ENCODE data around the gene PERP. TPM values are rescaled to one million over a fixed set of nuclear protein-coding genes. Genes with fewer than 3 reads are reported as not detected.

Gene PERP
- total and polyA plus RNA-seq, 2 of the 8 experiments (the other 6 are each of a cell fraction or from before 2014, with no cell fraction given), result 21.0 to 26.7 TPM

GRCh38 chr6:138063726-138064125, 43.5 kb downstream of the PERP start:
- no peak overlapping the region for H3K9ac ChIP-seq (replicated peaks in 1 of 4; ENCODE audit: extremely low read depth in 1 of 4, low read depth in 3 of 4, low read length in 3 of 4)
- no peaks in the 10 kb centered on the region for H3K9me3 ChIP-seq (ENCODE audit: insufficient read depth in 2 of 2, low read depth in 1 of 2, low read length in 1 of 2)
- no peak overlapping the region for H2BK5ac ChIP-seq (ENCODE audit: low read depth, low read length)
- no peak overlapping the region for H3K14ac ChIP-seq (ENCODE audit: insufficient read length)
- ChIA-PET CTCF (ENCODE audit: partially characterized antibody) (interaction anchor here (0.6 to 1.2 kb wide), 2 partner anchors 13 to 214 kb away, joined by 3 read pairs; no protein-coding TSS in a partner anchor), POLR2A (ENCODE audit: partially characterized antibody) (no interaction called here)
- no peaks in the 10 kb centered on the region for H3K4me1 ChIP-seq (replicated peaks in 1 of 4; ENCODE audit: control insufficient read depth in 3 of 4, insufficient read depth in 4 of 4, low read length in 3 of 4)
- no peak overlapping the region for H3K4me3 ChIP-seq (ENCODE audit: extremely low read depth in 1 of 4, insufficient read depth in 2 of 4, low read depth in 3 of 4, low read length in 4 of 4)
- no peak overlapping the region for H3K27ac ChIP-seq (ENCODE audit: low read depth, low read length)
- no peak overlapping the region for H3K4me2 ChIP-seq (ENCODE audit: insufficient read depth in 1 of 2, low read depth in 2 of 2, low read length in 2 of 2)
- no peak overlapping the region for H2BK12ac ChIP-seq (ENCODE audit: low read depth, low read length)
- H2BK120ac ChIP-seq (replicated peaks; ENCODE audit: low read depth, low read length), result no peak overlapping the region
- H3K79me1 ChIP-seq (ENCODE audit: low read depth, low read length), result no peaks in the 10 kb centered on the region
- DNase-seq (ENCODE audit: low read depth in 1 of 2, low spot score in 2 of 2) (no peak), FAIRE-seq (no peak)
- H3K36me3 ChIP-seq (ENCODE audit: control insufficient read depth in 2 of 4, insufficient read depth in 4 of 4, low read length in 3 of 4), result no peaks in the 10 kb centered on the region
- H4K8ac ChIP-seq (ENCODE audit: extremely low read depth, insufficient read depth, low read length), result no peak overlapping the region
- H4K20me1 ChIP-seq (replicated peaks in 1 of 2; ENCODE audit: control insufficient read depth in 1 of 2, insufficient read depth in 2 of 2, low read length in 2 of 2), result no peaks in the 10 kb centered on the region
- 94% methylated on average over 1 of the region's 2 CpGs; no CpG with 5 or more reads in 1 of the 2 experiments for WGBS, 2 experiments (ENCODE audit: extremely low coverage in 1 of 2, insufficient coverage in 1 of 2, insufficient read length in 1 of 2, insufficient replicate concordance in 2 of 2, low coverage in 1 of 2, low lambda C conversion rate in 2 of 2, missing lambda C conversion rate in 1 of 2)
- no peak overlapping the region for H2BK20ac ChIP-seq (ENCODE audit: low read length)
- H3K18ac ChIP-seq (ENCODE audit: extremely low read depth, low read length), result no peak overlapping the region
- H2AFZ ChIP-seq (ENCODE audit: low read length), result no peak overlapping the region
- H4K5ac ChIP-seq (ENCODE audit: insufficient read length, low read depth, low read length), result no peak overlapping the region
- no peaks in the 10 kb centered on the region for H3K79me2 ChIP-seq (ENCODE audit: control insufficient read depth in 1 of 2, insufficient read depth in 2 of 2, low read length in 2 of 2)
- H3K4ac ChIP-seq (replicated peaks; ENCODE audit: insufficient read length, low read depth, low read length), result no peak overlapping the region
- H3K23me2 ChIP-seq (ENCODE audit: low read depth, low read length), result no peaks in the 10 kb centered on the region
- no peak for TF ChIP-seq PHF8 (conservative IDR thresholded peaks at IDR 0.05; ENCODE audit: low read depth, low read length)
- no peak for TF ChIP-seq KDM4A (IDR thresholded peaks at IDR 0.05; ENCODE audit: low read depth, low read length, severe bottlenecking)
- H4K91ac ChIP-seq (replicated peaks; ENCODE audit: insufficient read length, low read length), result no peak overlapping the region
- no peak overlapping the region for H3K23ac ChIP-seq (ENCODE audit: insufficient read length)
- H2AK5ac ChIP-seq (ENCODE audit: low read depth, low read length), result no peak overlapping the region
- no peaks in the 10 kb centered on the region for H3K27me3 ChIP-seq (replicated peaks in 1 of 4; ENCODE audit: control insufficient read depth in 3 of 4, extremely low read depth in 1 of 4, insufficient read depth in 3 of 4, low read length in 3 of 4)
- H2BK15ac ChIP-seq (ENCODE audit: low read length), result no peak overlapping the region
- H3K56ac ChIP-seq (replicated peaks; ENCODE audit: insufficient read length, low read depth, low read length), result no peak overlapping the region
